ENCODE data around the gene TAS2R40.
A peak's percentile ranks its signal among the peaks of the same experiment; 100 is the strongest.

The TAS2R40 gene

GRCh38 chr7:143227806-143228205 is 6.0 kb downstream of the TAS2R40 start:
- no peak for DNase-seq

- no peak for DNase-seq
Measured at GRCh38 chr7:143229054-143229790, 7.4 kb downstream of the TAS2R40 start.

- DNase-seq: no peak
Measured at GRCh38 chr7:143230602-143231457, 9.0 kb downstream of the TAS2R40 start.

- DNase-seq: no peak
Measured at GRCh38 chr7:143233816-143234532, 12.1 kb downstream of the TAS2R40 start.

- DNase-seq: no peak
Measured at GRCh38 chr7:143234533-143234875, 12.7 kb downstream of the TAS2R40 start.

GRCh38 chr7:143235561-143235960 is 13.7 kb downstream of the TAS2R40 start:
- no peak for DNase-seq

GRCh38 chr7:143236408-143236990 is 14.7 kb downstream of the TAS2R40 start:
- DNase-seq: no peak

- DNase-seq: no peak
Measured at GRCh38 chr7:143237366-143237765, 15.5 kb downstream of the TAS2R40 start.

GRCh38 chr7:143238289-143238980 is 16.6 kb downstream of the TAS2R40 start:
- no peak for DNase-seq

GRCh38 chr7:143239813-143240212 is 18.0 kb downstream of the TAS2R40 start:
- DNase-seq: no peak

GRCh38 chr7:143240291-143241168 is 18.7 kb downstream of the TAS2R40 start:
- peak; percentile 55 for DNase-seq

- no peak for DNase-seq
Measured at GRCh38 chr7:143242306-143242705, 20.5 kb downstream of the TAS2R40 start.

- no peak for DNase-seq
Measured at GRCh38 chr7:143243111-143243510, 21.3 kb downstream of the TAS2R40 start.

GRCh38 chr7:143243614-143244013 is 21.8 kb downstream of the TAS2R40 start:
- no peak for DNase-seq

- no peak for DNase-seq
Measured at GRCh38 chr7:143244321-143244720, 22.5 kb downstream of the TAS2R40 start.

GRCh38 chr7:143245123-143245522 is 23.3 kb downstream of the TAS2R40 start:
- peak; percentile 23 for DNase-seq

GRCh38 chr7:143247372-143247771 is 25.5 kb downstream of the TAS2R40 start:
- DNase-seq: no peak

- DNase-seq: no peak
Measured at GRCh38 chr7:143248761-143249354, 27.0 kb downstream of the TAS2R40 start.

GRCh38 chr7:143250199-143250598 is 28.4 kb downstream of the TAS2R40 start:
- DNase-seq: no peak

GRCh38 chr7:143250822-143251221 is 29.0 kb downstream of the TAS2R40 start:
- DNase-seq: no peak

- no peak for DNase-seq
Measured at GRCh38 chr7:143252006-143252405, 30.2 kb downstream of the TAS2R40 start.

Data from NCI-H774 (cell line).